Ishikawa (cell line): ENCODE data around the gene PLD1.

ENCODE experiments used
- CEBPB ChIP-seq: IDR thresholded peaks from 2 replicates; pipeline ENCODE4 v1.6.1; 2012
- CREB1 ChIP-seq: IDR thresholded peaks from 2 replicates; pipeline ENCODE4 v1.6.1; 2012; ENCODE audit warnings: low read depth
- EGR1 ChIP-seq: IDR thresholded peaks from 2 replicates; pipeline ENCODE4 v1.6.1; 2012
- EP300 ChIP-seq: IDR thresholded peaks from 2 replicates; pipeline ENCODE4 v1.6.1; 2012; ENCODE audit warnings: borderline replicate concordance
- FOXM1 ChIP-seq: IDR thresholded peaks from 2 replicates; pipeline ENCODE4 v1.6.1; 2012; ENCODE audit warnings: low read depth, borderline replicate concordance
- NFIC ChIP-seq: IDR thresholded peaks from 2 replicates; pipeline ENCODE4 v1.6.1; 2012
- RAD21 ChIP-seq: IDR thresholded peaks from 2 replicates; pipeline ENCODE4 v1.6.1; 2012; ENCODE audit warnings: low read depth
- TAF1 ChIP-seq: IDR thresholded peaks from 2 replicates; pipeline ENCODE4 v1.6.1; 2012; ENCODE audit warnings: low read depth, mild to moderate bottlenecking
- TCF12 ChIP-seq: IDR thresholded peaks from 2 replicates; pipeline ENCODE4 v1.6.1; 2012; ENCODE audit warnings: low read depth
- TEAD4 ChIP-seq: IDR thresholded peaks from 2 replicates; pipeline ENCODE4 v1.6.1; 2012
- USF1 ChIP-seq: IDR thresholded peaks from 2 replicates; pipeline ENCODE4 v1.6.1; 2012
- YY1 ChIP-seq: IDR thresholded peaks from 2 replicates; pipeline ENCODE4 v1.6.1; 2012; ENCODE audit warnings: low read depth
- ZBTB7A ChIP-seq: IDR thresholded peaks from 2 replicates; pipeline ENCODE4 v1.6.1; 2012; ENCODE audit warnings: low read depth
- TF ChIP-seq, protein P1 (sequence below): IDR thresholded peaks from 2 replicates; pipeline ENCODE4 v1.6.1; 2012
- TF ChIP-seq, protein P2 (sequence below): IDR thresholded peaks from 2 replicates; pipeline ENCODE4 v1.6.1; 2012; ENCODE audit warnings: low read depth, mild to moderate bottlenecking

PLD1 gene

DNA sequence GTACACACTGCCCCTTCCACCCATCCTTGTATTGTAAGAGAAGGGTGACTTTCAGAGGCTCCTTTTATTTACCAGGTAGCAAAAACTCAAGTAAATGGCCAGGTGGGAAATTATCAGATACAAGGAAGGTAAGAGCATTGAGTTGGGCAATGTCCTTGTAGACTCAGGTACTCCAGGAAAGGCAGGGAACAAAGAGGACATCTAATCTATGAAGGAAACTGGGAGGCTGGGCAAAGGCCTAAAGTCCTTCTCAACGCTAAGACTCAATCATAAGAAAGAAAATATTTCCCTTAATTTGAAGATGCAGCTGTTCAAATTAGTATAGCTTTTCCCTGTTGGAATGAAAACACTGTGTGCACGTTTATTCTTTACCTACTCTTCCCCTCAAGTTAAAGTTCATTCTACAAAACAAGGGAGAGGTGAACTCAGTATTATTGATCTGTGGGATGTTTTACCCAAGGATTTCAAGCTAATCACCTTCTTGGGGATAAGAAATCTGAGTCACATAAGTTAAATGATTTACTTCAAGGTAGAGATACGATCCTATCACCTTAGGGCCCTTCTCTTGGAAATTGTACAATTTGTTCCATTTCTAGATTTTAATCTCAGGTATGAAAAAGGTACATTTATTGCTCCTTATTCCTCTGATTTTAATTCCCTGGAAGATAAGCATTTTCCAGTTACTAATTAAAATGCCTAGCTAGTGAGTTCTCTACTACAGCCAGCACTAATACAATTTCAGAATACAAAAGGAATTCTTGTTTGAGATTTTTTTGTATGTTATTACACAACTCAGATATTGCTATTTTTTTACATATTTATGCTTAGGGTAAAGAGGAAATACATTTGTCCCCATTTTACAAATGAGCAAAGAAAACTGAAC, 80.6 kb downstream of the PLD1 start:
- TF ChIP-seq FOXM1: no peak
- no peak for TF ChIP-seq TAF1
- TF ChIP-seq TEAD4: no peak

DNA sequence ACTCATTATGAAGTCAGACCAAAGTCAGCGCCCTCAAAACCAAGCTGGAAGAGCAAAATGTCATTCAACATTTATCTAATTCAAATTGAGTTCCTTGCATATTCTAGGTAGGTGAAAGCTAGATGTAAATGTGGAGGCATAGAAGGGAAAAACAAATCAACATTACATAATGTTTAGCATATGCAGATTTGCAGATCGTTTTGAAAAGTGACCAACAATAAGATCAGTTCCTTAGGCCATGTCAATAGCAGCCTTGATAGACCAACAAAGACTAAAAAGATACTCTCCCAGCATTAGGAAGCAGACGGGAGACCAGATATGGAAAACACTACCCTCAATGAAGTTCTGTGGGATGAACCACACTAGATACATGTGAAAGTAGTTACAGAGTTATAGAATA, 83.0 kb downstream of the PLD1 start:
- no peak for TF ChIP-seq FOXM1
- TF ChIP-seq, protein P1, sequence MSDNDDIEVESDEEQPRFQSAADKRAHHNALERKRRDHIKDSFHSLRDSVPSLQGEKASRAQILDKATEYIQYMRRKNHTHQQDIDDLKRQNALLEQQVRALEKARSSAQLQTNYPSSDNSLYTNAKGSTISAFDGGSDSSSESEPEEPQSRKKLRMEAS: no peak

DNA sequence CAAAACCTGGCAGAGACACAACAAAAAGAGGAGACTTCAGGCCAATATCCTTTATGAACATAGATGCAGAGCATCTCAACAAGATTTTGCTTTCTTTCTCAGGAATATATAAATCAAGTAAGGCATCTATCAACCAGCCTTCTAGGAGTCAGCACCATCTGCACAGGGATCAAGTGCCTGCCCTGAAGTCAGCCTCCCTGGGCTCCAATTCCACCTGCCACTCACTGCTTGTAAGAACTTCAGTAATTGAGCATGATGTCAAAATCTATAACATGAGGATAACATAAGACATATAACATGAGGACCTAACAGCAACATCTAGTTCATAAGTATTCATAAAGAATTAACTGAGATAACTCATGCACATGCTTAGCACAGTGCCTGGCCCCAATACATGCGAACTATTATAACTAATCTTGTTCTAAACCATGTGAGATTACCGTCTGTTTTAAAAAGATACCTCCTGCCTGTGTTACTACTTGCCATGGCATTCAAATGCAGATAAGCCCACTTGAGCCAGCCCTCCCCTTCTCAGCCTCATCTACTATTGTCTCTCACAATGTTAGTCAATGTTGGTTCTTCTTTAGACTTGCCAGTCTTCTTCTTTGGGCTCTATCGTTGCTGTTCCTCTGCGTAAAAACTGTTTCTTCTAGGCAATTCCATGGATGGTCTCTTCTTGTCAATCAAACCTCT, 91.6 kb downstream of the PLD1 start:
- TF ChIP-seq NFIC: no peak
- no peak for TF ChIP-seq EGR1
- no peak for TF ChIP-seq ZBTB7A
- TF ChIP-seq TEAD4: no peak
- TF ChIP-seq, protein P1: no peak
- TF ChIP-seq TCF12: no peak
- TF ChIP-seq CREB1: no peak
- no peak for TF ChIP-seq CEBPB
- TF ChIP-seq YY1: no peak
- TF ChIP-seq RAD21: no peak
- TF ChIP-seq, protein P2, sequence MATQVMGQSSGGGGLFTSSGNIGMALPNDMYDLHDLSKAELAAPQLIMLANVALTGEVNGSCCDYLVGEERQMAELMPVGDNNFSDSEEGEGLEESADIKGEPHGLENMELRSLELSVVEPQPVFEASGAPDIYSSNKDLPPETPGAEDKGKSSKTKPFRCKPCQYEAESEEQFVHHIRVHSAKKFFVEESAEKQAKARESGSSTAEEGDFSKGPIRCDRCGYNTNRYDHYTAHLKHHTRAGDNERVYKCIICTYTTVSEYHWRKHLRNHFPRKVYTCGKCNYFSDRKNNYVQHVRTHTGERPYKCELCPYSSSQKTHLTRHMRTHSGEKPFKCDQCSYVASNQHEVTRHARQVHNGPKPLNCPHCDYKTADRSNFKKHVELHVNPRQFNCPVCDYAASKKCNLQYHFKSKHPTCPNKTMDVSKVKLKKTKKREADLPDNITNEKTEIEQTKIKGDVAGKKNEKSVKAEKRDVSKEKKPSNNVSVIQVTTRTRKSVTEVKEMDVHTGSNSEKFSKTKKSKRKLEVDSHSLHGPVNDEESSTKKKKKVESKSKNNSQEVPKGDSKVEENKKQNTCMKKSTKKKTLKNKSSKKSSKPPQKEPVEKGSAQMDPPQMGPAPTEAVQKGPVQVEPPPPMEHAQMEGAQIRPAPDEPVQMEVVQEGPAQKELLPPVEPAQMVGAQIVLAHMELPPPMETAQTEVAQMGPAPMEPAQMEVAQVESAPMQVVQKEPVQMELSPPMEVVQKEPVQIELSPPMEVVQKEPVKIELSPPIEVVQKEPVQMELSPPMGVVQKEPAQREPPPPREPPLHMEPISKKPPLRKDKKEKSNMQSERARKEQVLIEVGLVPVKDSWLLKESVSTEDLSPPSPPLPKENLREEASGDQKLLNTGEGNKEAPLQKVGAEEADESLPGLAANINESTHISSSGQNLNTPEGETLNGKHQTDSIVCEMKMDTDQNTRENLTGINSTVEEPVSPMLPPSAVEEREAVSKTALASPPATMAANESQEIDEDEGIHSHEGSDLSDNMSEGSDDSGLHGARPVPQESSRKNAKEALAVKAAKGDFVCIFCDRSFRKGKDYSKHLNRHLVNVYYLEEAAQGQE: no peak
- TF ChIP-seq EP300: no peak
- no peak for TF ChIP-seq FOXM1
- no peak for TF ChIP-seq USF1
- TF ChIP-seq TAF1: no peak

DNA sequence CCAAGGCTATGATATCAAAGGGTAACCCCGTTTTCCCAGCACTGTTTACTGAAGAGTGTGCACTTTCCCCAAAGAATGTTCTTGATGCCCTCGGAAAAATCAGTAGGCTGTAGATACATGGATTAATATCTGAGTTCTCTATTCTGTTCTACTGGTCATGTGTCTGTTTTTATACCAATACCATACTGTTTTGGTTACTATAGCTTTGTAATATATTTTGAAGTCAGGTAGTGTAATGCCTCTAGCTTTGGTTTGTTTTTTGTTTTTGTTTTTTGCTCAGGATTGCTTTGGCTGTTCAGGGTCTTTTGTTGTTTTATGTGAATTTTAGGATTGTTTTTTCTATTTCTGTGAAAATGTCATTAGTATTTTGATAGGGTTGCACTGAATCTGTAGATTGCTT, 95.1 kb downstream of the PLD1 start:
- no peak for TF ChIP-seq RAD21
- TF ChIP-seq CEBPB: no peak
- TF ChIP-seq YY1: no peak
- TF ChIP-seq ZBTB7A: no peak
- no peak for TF ChIP-seq CREB1
- TF ChIP-seq, protein P1: no peak
- no peak for TF ChIP-seq TCF12
- TF ChIP-seq EGR1: no peak
- TF ChIP-seq TAF1: no peak

DNA sequence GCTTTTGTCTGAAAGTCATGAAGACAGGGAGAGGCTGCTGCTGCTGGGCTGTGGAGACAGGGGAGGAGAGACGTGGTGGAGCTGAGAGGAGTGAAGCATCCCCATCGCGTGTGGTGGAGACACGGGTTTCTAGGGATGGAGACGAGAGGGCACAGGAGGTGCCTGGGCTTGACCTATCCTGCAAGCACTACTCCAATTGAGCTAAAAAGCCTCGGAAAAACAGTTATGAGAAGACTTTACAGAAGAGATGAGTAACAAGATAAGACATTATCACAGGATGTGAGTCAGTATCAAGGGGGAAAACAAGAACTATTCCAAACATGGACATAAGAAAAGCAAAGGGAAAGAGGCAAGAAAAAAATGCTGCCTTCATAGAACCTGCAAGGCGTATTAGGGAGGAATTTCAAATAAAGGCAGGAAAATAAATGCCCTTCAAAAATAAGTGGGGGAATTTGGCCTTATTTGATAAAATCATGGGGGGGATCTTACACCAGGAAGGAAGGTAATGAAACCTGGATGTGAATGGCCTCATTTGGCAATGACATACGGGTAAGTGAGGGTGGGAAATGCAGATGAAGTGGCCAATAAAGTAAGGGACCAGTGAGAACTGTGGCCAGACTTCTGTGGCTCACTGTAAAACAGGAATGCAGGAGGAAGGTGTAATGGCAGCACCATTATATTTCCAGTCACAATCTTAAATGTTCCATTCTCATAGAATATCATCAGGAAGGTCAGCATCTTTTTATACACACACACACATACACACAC, 97.9 kb downstream of the PLD1 start:
- TF ChIP-seq CREB1: no peak

- TF ChIP-seq RAD21 (no peak), CEBPB (no peak), EP300 (no peak), TEAD4 (no peak), FOXM1 (no peak), CREB1 (no peak), ZBTB7A (no peak), TCF12 (no peak)
- TF ChIP-seq, protein P1: no peak
Measured at GRCh38 chr3:171711461-171712170, 98.7 kb downstream of the PLD1 start.

GRCh38 chr3:171710359-171710758, 99.9 kb downstream of the PLD1 start:
- TF ChIP-seq, protein P2: no peak
